Measurements from ENCODE around the gene ACOT7.

- no peak for TF ChIP-seq CTCF (conservative IDR thresholded peaks at IDR 0.05)
- no peak for TF ChIP-seq EZH2 (IDR thresholded peaks at IDR 0.05; ENCODE audit: low read depth)
Observed at GRCh38 chr1:6401673-6402072, 8.1 kb upstream of the ACOT7 start.
